Fibroblast of pulmonary artery (primary cell): Measurements from ENCODE around the gene SCARB2.

Experiments
- DNase-seq: peaks from one replicate; pipeline ENCODE4 v3.0.0-alpha.2; 2010; ENCODE audit warnings: low read depth
- H3K4me3 ChIP-seq: replicated peaks from 2 replicates; pipeline ENCODE4 v1.5.1; 2011; ENCODE audit warnings: low read depth, mild to moderate bottlenecking, control low read depth, low read length, moderate library complexity
- TF ChIP-seq, protein P1 (sequence below): IDR thresholded peaks from 2 replicates; pipeline ENCODE4 v1.5.1; 2011; ENCODE audit warnings: mild to moderate bottlenecking, control low read depth, low read length, inconsistent platforms; ENCODE audit errors: missing control alignments

SCARB2 gene

DNA sequence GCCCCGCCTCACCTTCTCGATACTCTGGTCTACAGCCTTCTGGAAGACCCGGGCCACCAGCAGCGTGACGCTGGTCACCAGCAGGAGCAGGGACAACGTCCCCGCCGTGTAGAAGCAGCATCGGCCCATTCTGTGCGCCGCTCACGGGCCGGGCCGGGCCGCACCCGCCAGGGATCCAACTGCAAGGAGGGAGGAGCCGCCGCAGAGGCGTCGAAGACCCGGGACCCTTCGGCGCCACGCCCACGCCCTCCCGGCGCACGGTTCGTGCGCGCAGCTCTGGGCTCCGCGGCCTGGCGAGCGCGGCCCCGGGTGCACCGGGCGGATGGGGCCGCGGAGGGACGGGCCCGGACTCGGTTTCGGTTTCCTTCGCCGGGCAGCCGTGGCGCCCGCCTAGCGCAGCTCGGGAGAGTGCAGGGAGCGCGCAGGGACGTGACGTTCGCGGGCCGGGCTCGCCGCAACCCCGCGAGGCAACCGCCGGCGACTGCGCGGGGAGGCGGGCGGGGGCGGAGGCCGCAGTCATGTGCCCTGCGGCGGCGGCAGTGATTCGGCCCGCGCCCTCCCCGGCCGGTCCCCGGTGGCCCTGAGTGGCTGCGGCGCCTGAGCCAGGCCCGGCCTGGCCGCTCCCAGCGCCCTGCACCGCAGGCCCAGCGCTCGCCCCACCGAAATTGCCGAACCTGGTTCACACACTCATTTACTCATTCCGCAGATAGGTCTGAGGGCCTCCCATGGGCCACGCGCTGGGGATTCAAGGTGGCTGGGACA lies at the start of gene SCARB2:
TSS of gene SCARB2 (minus strand) at position 410 of the 762 bp plus-strand sequence. CDS start at position 129, 281 bp downstream.
- TF ChIP-seq, protein P1, sequence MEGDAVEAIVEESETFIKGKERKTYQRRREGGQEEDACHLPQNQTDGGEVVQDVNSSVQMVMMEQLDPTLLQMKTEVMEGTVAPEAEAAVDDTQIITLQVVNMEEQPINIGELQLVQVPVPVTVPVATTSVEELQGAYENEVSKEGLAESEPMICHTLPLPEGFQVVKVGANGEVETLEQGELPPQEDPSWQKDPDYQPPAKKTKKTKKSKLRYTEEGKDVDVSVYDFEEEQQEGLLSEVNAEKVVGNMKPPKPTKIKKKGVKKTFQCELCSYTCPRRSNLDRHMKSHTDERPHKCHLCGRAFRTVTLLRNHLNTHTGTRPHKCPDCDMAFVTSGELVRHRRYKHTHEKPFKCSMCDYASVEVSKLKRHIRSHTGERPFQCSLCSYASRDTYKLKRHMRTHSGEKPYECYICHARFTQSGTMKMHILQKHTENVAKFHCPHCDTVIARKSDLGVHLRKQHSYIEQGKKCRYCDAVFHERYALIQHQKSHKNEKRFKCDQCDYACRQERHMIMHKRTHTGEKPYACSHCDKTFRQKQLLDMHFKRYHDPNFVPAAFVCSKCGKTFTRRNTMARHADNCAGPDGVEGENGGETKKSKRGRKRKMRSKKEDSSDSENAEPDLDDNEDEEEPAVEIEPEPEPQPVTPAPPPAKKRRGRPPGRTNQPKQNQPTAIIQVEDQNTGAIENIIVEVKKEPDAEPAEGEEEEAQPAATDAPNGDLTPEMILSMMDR: no peak
- H3K4me3 ChIP-seq: peak within 1 kb of the TSS; percentile 74
- peak; percentile 85 for DNase-seq

GRCh38 chr4:76260571-76260970 lies 46.9 kb upstream of the SCARB2 start:
- H3K4me3 ChIP-seq: no peak overlapping the region
- no peak for DNase-seq
- TF ChIP-seq, protein P1: no peak

DNA sequence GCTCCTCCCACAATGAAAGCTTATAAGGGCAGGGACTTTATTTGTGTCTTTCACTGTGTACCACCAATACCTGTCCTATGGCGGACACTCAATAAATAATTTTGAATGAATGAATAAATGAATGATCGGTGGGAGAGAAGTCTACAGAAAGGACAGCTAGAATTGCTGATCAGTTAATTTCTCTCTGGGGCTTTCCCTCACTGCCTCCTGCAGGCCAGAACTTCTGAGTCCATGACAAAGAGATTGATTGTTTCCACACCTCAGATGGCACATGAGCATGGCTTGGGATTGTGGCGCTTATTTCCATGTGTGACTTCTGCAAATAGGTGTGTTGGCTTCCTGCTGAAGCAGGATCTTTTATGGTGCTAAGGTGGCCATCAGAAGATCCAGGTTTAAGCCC lies 44.2 kb upstream of the SCARB2 start:
- no peak for DNase-seq
- TF ChIP-seq, protein P1: no peak
- H3K4me3 ChIP-seq: no peak overlapping the region

- H3K4me3 ChIP-seq: no peak overlapping the region
- DNase-seq: no peak
- TF ChIP-seq, protein P1: no peak
Measured at GRCh38 chr4:76256968-76257367, 43.3 kb upstream of the SCARB2 start.

DNA sequence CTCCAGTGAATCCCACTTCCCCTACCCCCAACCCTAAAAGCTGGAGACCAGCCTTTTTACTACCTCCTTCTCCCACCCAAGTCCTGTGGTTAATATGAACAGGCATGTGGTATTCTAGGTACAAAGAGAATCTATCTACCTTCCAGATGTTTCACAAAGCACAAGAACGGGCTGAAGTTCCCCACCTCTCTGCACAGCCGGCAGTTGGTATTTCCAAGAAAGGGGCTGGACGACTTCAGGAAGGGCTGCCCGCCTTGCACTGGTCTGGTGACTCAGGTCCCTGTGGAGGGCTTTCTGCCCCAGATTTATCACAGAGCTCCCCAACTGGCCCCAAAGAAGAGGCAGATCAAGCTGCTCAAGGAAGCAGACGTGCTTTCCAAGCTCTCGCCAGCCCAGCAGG lies 42.4 kb upstream of the SCARB2 start:
- DNase-seq: no peak
- TF ChIP-seq, protein P1: no peak
- H3K4me3 ChIP-seq: no peak overlapping the region

- TF ChIP-seq, protein P1: no peak
- DNase-seq: no peak
- H3K4me3 ChIP-seq: no peak overlapping the region
Measured at GRCh38 chr4:76253511-76253910, 39.9 kb upstream of the SCARB2 start.

DNA sequence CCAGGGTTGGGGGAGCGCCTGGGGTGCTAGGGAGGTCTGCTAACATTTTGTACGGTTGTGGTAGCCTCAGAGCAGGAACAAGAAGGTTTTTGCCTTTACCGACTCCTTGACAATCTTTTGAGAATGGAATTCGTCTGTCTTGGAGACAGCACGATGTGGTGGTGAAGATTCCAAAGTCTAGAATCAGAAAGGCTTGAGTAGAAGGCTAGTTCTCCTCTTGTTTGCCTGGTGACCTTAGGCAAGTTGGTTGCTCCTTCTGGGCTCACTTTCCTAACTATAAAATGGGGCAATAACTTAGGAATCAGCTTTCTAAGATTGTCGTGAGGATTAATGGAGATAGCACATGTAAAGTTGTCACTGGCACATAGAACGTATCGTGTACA lies 38.6 kb upstream of the SCARB2 start:
- TF ChIP-seq, protein P1: no peak
- no peak for DNase-seq
- H3K4me3 ChIP-seq: no peak overlapping the region
